Stimulated activated CD4-positive, alpha-beta T cell treated with anti-CD3 and anti-CD28 coated beads, Interleukin-2, amount 100 ng/mL, for 4 hours (primary cell): ENCODE data around the gene TK1.
A peak's percentile ranks its signal among the peaks of the same experiment; 100 is the strongest.
"Not testable (repeated sequence)": the region's sequence is repeated elsewhere in the genome, so short reads cannot be mapped to it uniquely, and the experiment has no call there.

Source experiments
- DNase-seq: peaks from one replicate; pipeline ENCODE4 v3.0.0-alpha.2; 2020; ENCODE audit warnings: low read depth

The TK1 gene

DNA sequence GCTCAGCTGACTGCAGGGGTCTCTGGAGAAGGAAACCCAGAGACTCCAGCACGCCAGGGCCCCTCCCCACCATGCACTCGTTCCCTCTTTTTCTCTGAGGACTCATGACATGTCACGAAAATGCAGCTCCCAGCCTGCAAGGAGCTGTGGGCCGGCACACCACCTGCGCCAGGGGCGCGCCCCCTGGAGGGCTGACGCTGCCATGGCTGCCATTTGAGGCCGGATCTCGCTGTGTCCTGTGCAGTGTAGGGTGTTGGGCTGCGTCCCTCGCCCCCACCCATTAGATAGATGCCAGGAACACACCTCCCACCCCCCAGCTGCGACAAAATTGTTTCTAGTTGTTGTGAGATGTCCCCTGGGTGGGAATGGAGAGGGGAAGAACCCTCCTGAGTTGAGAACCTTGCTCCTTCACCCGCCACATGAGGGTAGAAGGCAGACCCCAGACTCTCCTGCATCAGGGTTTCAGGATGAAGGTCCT is 10.3 kb downstream of the TK1 start:
- DNase-seq, result peak; percentile 61

DNA sequence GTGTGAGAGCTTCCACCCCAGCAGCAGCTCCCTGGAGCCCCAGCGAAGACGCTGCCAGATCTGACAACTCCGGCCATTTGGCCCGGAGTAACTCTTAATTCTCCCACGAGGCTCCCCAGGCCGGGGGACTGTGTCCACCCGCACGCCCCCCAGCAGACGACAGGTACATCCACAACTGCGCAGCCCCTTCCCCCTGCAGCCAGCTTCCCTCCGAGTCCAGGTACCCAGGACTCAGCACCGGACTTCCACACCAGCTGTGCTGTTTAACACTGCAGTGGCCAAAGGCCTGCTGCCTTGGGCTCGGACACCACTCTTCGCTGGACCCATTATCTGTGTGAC is 11.2 kb downstream of the TK1 start:
- no peak for DNase-seq

DNA sequence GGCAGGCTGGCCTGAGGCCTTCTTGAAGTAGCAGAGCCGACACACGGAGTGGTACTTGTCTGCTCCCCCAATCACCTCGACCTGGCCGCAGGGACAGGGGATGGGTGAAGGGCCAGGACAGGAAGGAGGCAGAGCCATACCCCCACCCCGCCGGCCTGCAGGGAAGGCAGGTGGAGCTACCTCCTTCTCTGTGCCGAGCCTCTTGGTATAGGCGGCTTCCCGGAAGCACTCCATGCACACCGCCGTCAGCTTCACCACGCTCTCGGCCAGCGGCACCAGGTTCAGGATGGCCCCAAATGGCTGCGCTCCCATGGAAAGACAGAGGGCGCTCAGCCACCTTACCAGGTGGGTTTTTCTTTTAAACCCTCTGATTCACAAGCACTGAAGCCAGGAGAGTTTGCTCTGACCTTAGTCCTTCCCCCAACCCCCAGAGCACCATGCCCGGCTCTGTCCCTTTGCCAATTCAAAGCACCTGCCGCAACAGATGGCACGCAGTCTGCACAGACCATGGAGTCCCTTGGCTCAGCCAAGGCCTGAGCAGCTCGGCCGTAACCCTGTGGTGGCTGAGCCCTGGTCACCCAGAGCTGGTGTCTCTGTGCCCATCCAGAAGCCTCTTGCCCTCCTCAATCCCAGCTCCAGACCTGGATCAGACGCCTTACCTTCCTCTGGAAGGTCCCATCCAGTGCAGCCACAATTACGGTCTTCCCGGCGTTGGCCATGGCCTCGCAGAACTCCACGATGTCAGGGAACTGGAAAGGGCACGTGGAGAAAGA is 11.8 kb downstream of the TK1 start:
- no peak for DNase-seq

DNA sequence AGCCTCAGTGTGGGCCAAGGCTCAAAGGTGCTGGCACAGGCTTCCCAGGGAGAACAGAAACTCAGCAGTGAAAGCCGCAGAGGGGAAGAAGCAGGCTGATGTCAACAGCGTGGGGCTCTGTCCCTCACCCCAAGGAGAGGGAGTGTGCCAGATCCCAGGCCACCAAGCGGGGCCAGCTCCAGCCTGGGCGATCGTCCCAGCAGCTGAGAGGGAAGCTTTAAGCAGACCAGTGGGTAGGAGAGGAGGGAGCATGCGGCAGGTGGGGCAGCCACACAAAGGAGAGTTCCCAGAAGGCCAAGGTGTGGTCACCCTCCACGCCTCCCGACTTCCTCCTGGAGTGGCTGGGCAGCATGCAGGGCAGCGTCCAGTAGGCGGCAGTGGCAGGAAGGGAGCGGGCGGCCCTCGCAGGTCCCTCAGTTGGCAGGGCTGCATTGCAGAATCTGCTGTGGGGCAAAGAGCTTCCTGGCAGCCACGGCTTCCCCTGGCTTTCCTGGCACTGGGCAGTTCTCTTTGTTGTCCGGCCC is 12.4 kb downstream of the TK1 start:
- DNase-seq, result no peak

DNA sequence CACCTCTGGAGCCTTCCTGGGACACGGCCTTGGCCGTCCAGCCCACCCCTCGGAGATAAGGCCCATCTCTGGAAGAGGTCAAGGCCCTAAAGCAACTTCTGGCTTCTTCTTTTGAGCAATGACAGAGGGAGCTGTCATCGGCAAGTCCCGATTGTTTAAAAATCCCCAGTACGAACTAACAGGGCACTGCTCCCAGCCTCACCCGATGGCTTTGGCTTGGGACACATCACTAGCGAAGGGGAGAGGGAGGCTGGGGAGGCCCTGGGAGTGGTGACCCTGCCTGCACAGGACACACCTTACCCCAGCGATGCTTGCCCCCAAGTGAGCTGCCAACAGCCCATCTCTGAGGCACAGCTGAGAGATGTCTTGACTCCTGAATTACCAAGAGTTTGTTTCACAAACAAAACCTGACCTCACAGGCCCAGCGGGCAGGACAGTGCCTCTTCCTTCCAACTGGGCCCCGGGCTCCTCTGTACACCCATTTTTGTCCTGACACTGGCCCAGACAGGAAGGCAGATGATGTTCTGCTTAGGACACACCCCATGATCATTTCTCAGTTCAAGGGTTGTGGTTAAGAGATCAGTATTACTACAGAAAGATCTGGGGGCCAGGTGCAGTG is 13.6 kb downstream of the TK1 start:
- DNase-seq, result no peak

DNA sequence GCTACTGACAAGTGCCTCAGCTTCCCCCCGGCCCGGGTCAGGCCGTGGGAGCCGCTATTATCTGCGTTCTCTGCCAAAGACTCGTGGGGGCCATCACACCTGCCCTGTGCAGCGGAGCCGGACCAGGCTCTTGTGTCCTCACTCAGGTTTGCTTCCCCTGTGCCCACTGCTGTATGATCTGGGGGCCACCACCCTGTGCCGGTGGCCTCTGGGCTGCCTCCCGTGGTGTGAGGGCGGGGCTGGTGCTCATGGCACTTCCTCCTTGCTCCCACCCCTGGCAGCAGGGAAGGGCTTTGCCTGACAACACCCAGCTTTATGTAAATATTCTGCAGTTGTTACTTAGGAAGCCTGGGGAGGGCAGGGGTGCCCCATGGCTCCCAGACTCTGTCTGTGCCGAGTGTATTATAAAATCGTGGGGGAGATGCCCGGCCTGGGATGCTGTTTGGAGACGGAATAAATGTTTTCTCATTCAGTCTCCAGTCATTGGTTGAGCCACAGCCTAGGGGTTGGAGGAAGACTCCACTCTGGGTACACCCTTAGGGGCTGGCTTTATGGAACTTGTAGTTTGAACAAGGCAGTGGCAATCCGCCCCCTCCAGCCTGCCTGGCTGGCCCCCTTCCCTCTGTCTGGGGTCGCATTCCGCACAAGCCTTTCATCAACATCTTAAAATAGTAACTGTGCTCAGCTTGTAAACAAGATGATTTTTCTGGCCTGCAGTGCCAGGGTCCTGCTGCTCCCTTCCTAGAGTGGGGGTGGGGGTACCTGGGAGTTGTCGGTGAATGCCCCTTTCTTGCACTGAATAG is 14.4 kb downstream of the TK1 start:
- no peak for DNase-seq

DNA sequence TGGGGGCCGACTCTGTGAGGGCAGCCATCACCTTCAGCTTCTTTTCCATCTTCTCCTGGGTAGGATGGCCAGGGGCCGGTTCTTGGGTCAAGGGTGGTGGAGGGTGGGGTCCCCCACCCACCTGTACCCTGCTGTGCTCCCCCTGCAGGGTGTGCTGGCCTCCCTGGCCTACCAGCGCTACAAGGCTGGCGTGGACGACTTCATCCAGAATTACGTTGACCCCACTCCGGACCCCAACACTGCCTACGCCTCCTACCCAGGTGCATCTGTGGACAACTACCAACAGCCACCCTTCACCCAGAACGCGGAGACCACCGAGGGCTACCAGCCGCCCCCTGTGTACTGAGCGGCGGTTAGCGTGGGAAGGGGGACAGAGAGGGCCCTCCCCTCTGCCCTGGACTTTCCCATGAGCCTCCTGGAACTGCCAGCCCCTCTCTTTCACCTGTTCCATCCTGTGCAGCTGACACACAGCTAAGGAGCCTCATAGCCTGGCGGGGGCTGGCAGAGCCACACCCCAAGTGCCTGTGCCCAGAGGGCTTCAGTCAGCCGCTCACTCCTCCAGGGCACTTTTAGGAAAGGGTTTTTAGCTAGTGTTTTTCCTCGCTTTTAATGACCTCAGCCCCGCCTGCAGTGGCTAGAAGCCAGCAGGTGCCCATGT is 15.1 kb downstream of the TK1 start:
- DNase-seq, result not testable (repeated sequence)

DNA sequence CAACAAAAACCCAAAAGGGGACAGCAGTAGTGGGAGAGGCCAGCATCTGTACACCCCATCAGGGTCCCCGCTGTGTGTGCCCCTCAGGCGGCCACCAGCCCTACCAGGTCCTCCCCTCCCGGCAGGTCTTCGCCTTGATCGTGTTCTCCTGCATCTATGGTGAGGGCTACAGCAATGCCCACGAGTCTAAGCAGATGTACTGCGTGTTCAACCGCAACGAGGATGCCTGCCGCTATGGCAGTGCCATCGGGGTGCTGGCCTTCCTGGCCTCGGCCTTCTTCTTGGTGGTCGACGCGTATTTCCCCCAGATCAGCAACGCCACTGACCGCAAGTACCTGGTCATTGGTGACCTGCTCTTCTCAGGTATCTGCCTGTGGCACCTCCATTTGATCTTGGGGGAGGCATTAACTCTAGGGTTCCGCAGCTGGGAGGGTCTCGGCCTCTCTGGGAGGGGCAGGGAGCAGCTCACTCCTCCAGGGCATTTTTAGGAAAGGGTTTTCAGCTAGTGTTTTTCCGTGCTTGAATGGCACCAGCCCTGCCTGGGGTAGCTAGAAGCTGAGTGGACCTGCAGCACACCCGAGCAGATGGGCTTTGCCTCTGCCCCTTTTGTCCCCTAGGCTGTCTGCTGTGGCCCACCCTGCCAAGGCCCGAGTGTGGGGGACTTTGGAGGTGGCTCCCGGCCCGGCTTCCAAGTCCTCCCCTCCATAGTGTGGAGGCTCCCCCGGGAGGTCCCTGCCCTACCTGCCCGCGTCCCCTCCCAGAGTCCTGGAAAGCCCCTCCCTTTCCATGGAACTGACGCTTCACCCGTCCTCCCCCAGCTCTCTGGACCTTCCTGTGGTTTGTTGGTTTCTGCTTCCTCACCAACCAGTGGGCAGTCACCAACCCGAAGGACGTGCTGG is 15.9 kb downstream of the TK1 start:
- DNase-seq, result no peak

DNA sequence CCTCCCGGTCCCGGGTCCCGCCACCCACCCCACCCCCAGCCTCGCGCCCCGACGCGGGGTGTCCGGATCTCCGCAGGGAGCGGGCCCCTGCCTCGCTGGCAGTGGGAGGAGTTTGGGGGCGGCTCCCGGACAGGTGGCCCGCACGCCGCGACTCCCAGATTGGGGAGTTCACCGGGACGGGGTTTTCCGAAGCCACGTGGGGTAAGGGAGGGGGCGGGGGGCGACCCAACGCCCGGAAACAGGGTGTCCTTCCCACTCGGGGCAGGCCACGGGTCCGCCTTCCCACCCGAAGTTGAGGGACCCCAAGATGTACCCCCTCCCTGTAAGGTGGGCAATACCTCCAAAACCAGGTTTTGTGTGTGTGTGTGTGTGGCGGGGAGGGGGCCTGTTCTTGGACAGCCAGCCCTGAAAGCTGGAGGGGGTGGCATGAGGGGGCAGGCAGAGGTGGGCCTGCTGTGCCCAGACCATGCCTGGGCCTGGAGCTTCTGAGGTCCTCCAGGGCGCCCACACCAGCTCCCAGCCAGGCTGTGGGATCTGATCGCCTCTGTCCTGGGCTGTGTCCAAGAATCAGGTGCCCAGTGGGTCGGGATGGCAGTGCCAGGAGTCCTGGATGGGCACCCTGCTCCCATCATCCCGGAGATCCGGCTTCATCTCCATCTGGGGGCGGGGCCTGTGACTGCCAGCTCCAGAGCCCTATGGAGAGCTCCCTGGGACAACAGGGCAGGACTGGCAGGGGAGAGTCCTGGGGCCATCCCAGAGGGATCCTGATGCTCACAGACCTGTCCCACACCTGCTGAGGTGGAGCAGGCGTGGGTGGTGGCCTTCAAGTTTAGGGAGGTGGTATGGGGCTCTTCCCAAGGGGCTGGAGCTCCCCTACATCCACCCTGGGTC is 17.7 kb downstream of the TK1 start:
- peak; percentile 49 for DNase-seq

DNA sequence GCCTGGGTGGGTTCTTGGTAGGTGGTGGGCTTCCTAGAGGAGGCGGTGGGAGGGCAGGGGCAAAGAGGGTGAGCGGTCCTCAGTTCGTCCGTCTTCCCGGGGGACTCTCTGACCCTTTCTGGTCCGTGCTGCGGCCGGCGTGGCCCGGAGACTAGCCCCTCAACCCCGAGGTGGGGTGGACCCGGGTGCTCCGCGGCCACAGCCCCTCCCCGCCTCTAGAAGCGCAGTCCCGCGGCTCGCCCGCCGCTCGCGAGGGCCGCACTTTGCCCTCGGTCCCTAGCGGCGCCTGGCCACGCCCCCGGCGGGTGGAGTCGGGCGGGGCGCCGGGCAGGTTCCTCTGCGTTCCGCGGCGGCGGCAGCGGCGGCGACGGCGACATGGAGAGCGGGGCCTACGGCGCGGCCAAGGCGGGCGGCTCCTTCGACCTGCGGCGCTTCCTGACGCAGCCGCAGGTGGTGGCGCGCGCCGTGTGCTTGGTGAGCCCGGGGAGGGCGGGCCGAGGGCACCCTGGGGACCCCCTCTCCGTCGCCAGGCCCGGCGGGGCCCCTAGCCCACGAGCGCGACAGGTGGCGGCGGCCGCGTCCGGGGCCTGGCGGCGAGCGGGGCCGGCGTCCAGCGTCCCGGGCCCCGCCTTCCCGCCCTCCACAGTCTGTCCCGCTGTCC is 18.5 kb downstream of the TK1 start, which contains the start of gene SYNGR2:
Gene SYNGR2 (plus strand): TSS at position 340 of the 661 bp plus-strand sequence. CDS start 36 bp downstream, at position 376.
- DNase-seq, result peak; percentile 80

DNA sequence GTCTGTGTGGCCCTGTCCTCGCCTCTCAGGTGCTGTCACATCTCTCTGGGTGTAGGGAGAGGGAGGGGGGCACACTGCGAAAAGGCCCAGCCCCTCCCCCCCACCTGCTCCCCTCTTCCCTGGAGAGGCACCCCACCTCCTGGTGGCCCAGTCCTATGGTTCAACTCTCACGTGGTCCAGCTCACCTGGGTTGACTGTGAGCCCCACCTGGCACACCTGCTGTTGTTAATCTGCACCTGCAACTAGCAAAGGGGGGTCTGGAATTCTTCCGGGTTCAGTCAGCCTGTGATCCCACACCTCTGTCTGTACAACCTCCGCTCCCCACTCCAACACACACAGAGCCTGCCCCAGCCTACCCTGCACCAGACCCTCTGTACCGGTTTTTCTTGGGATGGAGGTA is 20.4 kb downstream of the TK1 start:
- DNase-seq, result no peak

DNA sequence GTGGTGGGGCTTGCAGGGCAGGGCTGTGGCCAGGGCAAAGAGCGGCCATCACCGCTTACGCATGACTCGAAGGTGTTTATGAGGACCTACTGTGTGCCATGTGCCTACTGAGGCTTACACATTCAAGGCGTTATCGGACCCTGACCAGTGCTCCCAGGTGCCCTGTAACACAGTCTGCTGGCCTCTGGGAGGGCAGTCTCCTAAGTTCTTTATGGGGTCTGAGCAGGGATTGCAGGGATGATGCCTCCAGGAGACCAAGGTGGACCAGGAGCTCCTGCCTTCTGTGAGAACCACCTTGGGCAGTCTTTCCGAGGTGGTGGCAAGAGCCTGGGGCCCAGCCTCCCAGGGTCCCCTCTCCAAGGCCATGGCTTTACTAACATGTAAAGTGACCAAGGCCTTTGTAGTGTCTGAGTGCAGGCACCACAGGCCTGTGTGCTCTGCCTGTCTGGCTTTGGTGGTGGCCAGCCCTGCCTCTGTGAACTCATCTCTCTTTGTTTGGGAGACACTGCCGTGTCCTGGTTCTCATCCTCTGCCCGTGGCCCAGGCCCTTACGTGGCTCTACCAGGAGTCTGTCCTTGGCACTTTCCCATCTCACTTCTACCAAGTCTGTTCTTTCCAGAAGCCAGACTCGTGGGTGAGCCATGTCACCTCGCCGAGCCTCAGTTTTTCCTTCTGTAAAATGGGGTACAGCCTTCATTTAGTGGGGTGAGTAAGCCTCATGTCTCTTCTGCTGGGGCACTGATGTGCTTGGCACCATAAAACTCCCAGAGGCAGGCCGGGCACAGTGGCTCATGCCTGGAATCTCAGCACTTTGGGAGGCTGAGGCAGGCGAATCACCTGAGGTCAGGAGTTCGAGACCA is 21.9 kb downstream of the TK1 start:
- no peak for DNase-seq

DNA sequence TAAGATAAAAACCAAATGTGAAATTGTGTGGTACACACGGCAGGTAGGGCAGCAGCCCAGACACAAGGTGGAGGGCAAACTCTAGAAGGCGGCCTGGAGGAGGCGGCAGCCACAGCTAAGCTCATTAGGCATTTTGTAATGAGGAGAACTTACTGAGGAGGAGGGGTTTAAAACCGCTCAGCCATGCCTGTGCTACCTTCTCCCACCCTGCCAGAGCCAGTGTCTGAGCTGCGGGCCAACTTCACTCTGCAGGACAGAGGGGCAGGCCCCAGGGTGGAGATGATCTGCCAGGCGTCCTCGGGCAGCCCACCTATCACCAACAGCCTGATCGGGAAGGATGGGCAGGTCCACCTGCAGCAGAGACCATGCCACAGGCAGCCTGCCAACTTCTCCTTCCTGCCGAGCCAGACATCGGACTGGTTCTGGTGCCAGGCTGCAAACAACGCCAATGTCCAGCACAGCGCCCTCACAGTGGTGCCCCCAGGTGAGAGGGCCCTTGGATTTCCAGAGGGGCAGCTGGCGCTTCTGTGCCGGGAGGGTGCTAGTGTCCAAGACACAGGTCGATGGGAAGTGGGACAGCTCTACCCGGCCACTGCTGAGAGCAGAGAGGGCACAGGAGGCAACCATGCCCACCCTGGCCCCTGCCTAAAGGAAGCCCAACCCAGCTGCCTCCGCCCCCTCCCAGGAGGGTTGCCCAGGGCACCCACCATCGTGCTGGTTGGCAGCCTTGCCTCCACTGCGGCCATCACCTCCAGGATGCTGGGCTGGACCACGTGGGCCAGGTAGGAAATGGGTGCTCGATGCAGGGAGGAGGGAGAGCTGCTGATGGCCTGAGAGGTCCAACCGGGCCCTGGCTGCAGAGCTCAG is 22.7 kb downstream of the TK1 start:
- no peak for DNase-seq

DNA sequence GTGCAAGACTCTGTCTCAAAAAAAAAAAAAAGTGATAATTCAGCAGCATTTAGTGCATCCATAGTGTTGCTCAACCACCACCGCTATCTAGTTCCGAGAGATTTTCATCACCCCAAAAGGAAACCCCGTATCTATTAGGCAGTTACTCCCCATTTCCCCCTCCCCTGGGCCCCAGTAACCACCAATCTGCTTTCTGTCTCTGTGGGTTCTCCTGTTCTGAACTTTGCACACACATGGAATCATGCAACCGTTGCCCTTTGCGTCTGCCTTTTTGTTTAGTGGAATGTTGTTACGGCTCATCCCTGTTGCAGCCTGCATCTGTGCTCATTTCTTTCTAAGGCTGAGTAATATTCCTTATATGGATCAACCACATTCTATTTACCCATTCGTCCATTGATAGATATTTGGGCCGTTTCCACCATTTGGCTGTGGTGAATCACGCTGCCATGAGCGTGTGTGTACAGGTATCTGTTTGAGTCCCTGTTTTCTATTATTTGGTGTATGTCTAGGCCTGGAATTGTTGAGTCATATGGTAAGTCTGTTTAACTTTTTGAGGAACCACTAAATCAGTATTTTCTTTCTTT is 27.2 kb downstream of the TK1 start:
- DNase-seq, result no peak

DNA sequence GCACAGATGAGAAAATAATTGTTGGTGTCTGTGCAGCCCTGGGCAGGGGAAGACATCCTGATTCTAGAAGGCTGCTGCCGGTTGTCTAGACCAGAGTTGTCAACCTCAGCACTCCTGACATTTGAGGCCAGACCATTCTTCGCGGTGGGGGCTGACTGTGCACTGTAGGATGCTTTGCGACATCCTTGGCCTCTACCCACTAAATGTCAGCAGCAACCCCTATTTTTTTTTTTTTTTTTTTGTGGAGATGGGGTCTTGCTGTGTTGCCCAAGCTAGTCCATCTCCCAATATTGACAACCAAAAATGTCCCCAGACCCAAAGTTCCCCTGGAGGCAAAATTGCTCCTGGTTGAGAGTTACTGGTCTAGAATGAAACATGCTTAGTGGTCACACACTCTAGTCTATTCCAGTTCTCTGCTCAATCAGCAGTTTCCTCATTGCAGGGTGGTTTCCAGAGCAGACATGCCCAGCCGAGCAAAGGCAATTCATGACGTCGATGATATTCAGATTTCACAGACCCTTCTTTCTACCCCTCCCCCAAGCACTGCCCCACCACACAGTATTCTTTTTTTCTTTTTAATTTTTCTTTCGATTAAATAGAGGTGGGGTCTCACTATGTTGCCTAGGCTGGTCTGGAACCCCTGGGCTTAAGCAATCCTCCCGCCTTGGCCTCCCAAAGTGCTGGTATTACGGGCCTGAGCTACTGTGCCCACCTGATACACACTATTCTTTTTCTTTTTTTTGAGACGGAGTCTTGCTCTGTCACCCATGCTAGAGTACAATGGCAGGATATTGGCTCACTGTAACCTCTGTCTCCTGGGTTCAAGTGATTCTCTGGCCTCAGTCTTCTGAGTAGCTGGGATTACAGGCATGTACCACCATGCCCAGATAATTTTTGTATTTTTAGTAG is 31.7 kb downstream of the TK1 start:
- DNase-seq, result no peak

DNA sequence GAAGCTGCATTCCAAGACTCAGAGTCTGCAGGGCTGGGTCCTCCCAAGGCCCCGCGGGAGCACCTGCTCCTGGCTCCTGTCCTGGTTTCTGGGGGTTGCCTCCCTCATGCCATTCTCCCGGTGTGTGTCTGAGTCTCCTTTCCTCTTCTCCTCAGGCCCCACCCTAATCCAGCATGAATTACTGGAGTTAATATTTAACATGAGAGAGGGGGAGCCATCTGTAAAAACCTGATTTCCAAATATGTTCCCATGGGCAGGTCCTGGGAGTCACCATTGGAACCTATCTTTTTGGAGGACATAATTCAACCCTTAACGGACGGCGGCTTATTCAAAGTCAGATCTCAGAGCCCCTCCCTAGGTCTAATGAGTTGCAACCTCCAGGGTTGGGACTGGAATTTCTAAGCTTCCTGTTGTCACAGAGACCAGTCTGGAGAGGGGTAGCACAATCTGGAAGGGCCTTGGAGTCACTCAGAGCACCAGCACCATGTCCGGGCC is 35.3 kb downstream of the TK1 start:
- DNase-seq, result no peak
